GM12872 (cell line): ENCODE results near the gene SFXN4.

ENCODE experiments used
- CTCF ChIP-seq: IDR thresholded peaks from 3 replicates; pipeline ENCODE4 v1.5.1; 2011; ENCODE audit warnings: low read depth, mild to moderate bottlenecking, low read length, moderate library complexity; ENCODE audit not compliant: insufficient read depth

SFXN4 gene

GRCh38 chr10:119104654-119105015 is 60.9 kb downstream of the SFXN4 start:
- no peak for TF ChIP-seq CTCF

- no peak for TF ChIP-seq CTCF
Measured at GRCh38 chr10:119103903-119104653, 61.4 kb downstream of the SFXN4 start, which contains the start of gene DENND10. Gene DENND10, plus strand, starts transcription at chr10:119104113. Its CDS starts 30 bp downstream, at chr10:119104143.

- no peak for TF ChIP-seq CTCF
Measured at GRCh38 chr10:119103241-119103902, 62.1 kb downstream of the SFXN4 start.

- no peak for TF ChIP-seq CTCF
Measured at GRCh38 chr10:119101366-119102098, 64.0 kb downstream of the SFXN4 start.

GRCh38 chr10:119100434-119101238 is 64.9 kb downstream of the SFXN4 start:
- no peak for TF ChIP-seq CTCF

GRCh38 chr10:119098576-119098975 is 66.9 kb downstream of the SFXN4 start:
- TF ChIP-seq CTCF = no peak

- TF ChIP-seq CTCF = no peak
Measured at GRCh38 chr10:119095640-119096039, 69.9 kb downstream of the SFXN4 start.
